H9 (cell line): Measurements from ENCODE around the gene HECW1. TPM values are rescaled to one million over a fixed set of nuclear protein-coding genes. Genes with fewer than 3 reads are reported as not detected.

ENCODE experiments used
- DNase-seq: peaks from one replicate; pipeline ENCODE4 v3.0.0-alpha.2; 2017
- H2AFZ ChIP-seq: one replicate; pipeline ENCODE4 v1.6.1; 2013; ENCODE audit warnings: mild to moderate bottlenecking, low read length, control low read depth, moderate library complexity
- H2AK5ac ChIP-seq: 2 replicates; pipeline ENCODE4 v1.6.1; 2013; ENCODE audit warnings: low read length, control low read depth, mixed read lengths; ENCODE audit not compliant: insufficient read length
- H2BK120ac ChIP-seq: one replicate; pipeline ENCODE4 v1.6.1; 2013; ENCODE audit warnings: low read depth, mild to moderate bottlenecking, low read length, control low read depth, inconsistent platforms; ENCODE audit not compliant: poor library complexity, severe bottlenecking
- H2BK12ac ChIP-seq: 2 replicates; pipeline ENCODE4 v1.6.1; 2013; ENCODE audit warnings: low read length, control low read depth, mixed read lengths, low read depth; ENCODE audit not compliant: insufficient read length
- H2BK15ac ChIP-seq: 2 replicates; pipeline ENCODE4 v1.6.1; 2013; ENCODE audit warnings: low read depth, low read length, control low read depth
- H2BK20ac ChIP-seq: one replicate; pipeline ENCODE4 v1.6.1; 2013; ENCODE audit warnings: low read depth, mild to moderate bottlenecking, low read length, control low read depth, inconsistent platforms; ENCODE audit not compliant: poor library complexity, severe bottlenecking
- H2BK5ac ChIP-seq: 2 replicates; pipeline ENCODE4 v1.6.1; 2013; ENCODE audit warnings: low read length, control low read depth, mixed read lengths; ENCODE audit not compliant: insufficient read length
- H3K14ac ChIP-seq: 2 replicates; pipeline ENCODE4 v1.6.1; 2013; ENCODE audit warnings: low read length, control low read depth; ENCODE audit not compliant: insufficient read depth
- H3K18ac ChIP-seq: 2 replicates; pipeline ENCODE4 v1.6.1; 2013; ENCODE audit warnings: low read depth, mild to moderate bottlenecking, mixed read lengths, low read length, control low read depth; ENCODE audit not compliant: insufficient read length
- H3K23ac ChIP-seq: 2 replicates; pipeline ENCODE4 v1.6.1; 2013; ENCODE audit warnings: low read length, control low read depth, mixed read lengths, low read depth; ENCODE audit not compliant: insufficient read length
- H3K23me2 ChIP-seq: 2 replicates; pipeline ENCODE4 v1.6.1; 2013; ENCODE audit warnings: low read depth, mild to moderate bottlenecking, mixed read lengths, low read length, control low read depth; ENCODE audit not compliant: insufficient read length, poor library complexity, severe bottlenecking
- H3K27ac ChIP-seq: 2 replicates; pipeline ENCODE4 v1.5.1; 2013; ENCODE audit warnings: low read length, control low read depth, mixed read lengths, low read depth; ENCODE audit not compliant: insufficient read length
- H3K27me3 ChIP-seq: 2 replicates; pipeline ENCODE4 v1.6.1; 2013; ENCODE audit warnings: low read length, control low read depth, inconsistent platforms; ENCODE audit not compliant: insufficient read depth
- H3K4ac ChIP-seq: 2 replicates; pipeline ENCODE4 v1.6.1; 2013; ENCODE audit warnings: low read depth, mild to moderate bottlenecking, control low read depth, inconsistent platforms, low read length, moderate library complexity
- H3K4me1 ChIP-seq: 2 replicates; pipeline ENCODE4 v1.6.1; 2013; ENCODE audit warnings: low read length, control low read depth, inconsistent platforms; ENCODE audit not compliant: insufficient read depth
- H3K4me2 ChIP-seq: 2 replicates; pipeline ENCODE4 v1.6.1; 2013; ENCODE audit warnings: low read length, control low read depth, mixed read lengths; ENCODE audit not compliant: insufficient read length, insufficient read depth
- H3K56ac ChIP-seq: 2 replicates; pipeline ENCODE4 v1.6.1; 2013; ENCODE audit warnings: low read depth, mild to moderate bottlenecking, mixed read lengths, low read length, control low read depth; ENCODE audit not compliant: insufficient read length
- H3K79me1 ChIP-seq: 2 replicates; pipeline ENCODE4 v1.6.1; 2013; ENCODE audit warnings: low read depth, mild to moderate bottlenecking, moderate library complexity, low read length, control low read depth, inconsistent platforms; ENCODE audit not compliant: insufficient read depth, poor library complexity, severe bottlenecking
- H3K79me2 ChIP-seq: 2 replicates; pipeline ENCODE4 v1.6.1; 2013; ENCODE audit warnings: low read length, control low read depth, inconsistent platforms; ENCODE audit not compliant: insufficient read depth
- H3K9ac ChIP-seq: 2 replicates; pipeline ENCODE4 v1.6.1; 2013; ENCODE audit warnings: low read length, control low read depth, mixed read lengths; ENCODE audit not compliant: insufficient read length; ENCODE audit errors: extremely low read depth
- H3K9me3 ChIP-seq: one replicate; pipeline ENCODE4 v1.6.1; 2013; ENCODE audit warnings: low read depth, low read length, inconsistent platforms; ENCODE audit not compliant: control insufficient read depth
- H3T11ph ChIP-seq: one replicate; pipeline ENCODE4 v1.6.1; 2013; ENCODE audit warnings: mild to moderate bottlenecking, low read length, control low read depth, inconsistent platforms
- H4K20me1 ChIP-seq: one replicate; pipeline ENCODE4 v1.6.1; 2013; ENCODE audit not compliant: control insufficient read depth, insufficient read length, insufficient read depth
- H4K5ac ChIP-seq: 2 replicates; pipeline ENCODE4 v1.6.1; 2013; ENCODE audit warnings: low read depth, mild to moderate bottlenecking, mixed read lengths, low read length, control low read depth; ENCODE audit not compliant: insufficient read length
- H4K8ac ChIP-seq: replicated peaks from 2 replicates; pipeline ENCODE4 v1.6.1; 2013; ENCODE audit warnings: low read length, control low read depth, mixed read lengths, low read depth; ENCODE audit not compliant: insufficient read length
- H4K91ac ChIP-seq: 2 replicates; pipeline ENCODE4 v1.6.1; 2013; ENCODE audit warnings: low read depth, mild to moderate bottlenecking, moderate library complexity, mixed read lengths, low read length, control low read depth; ENCODE audit not compliant: insufficient read length
- H3K27ac Mint-ChIP-seq, 3 experiments: 2 replicates in 2 of 3; 3 replicates in 1 of 3; pipeline ENCODE4 v1.8.0; 2020 to 2021; ENCODE audit warnings: mixed read lengths in 3 of 3, mild to moderate bottlenecking in 1 of 3, moderate library complexity in 1 of 3
- H3K27me3 Mint-ChIP-seq: 2 replicates; pipeline ENCODE4 v1.8.0; 2021; ENCODE audit warnings: low read depth, mild to moderate bottlenecking, moderate library complexity, mixed read lengths
- H3K36me3 Mint-ChIP-seq, 3 experiments: 2 replicates in 2 of 3; 3 replicates in 1 of 3; pipeline ENCODE4 v1.8.0; 2020 to 2021; ENCODE audit warnings: low read depth in 3 of 3, mixed read lengths in 3 of 3; ENCODE audit not compliant: insufficient read depth in 1 of 3
- H3K4me1 Mint-ChIP-seq, 2 experiments: 2 replicates each; pipeline ENCODE4 v1.8.0; 2020; ENCODE audit warnings: mixed read lengths in 2 of 2
- H3K4me3 Mint-ChIP-seq, 2 experiments: 2 replicates in 1 of 2; 3 replicates in 1 of 2; pipeline ENCODE4 v1.8.0; 2020 to 2021; ENCODE audit warnings: mild to moderate bottlenecking in 2 of 2, mixed read lengths in 2 of 2, moderate library complexity in 1 of 2
- H3K9me3 Mint-ChIP-seq, 2 experiments: 2 replicates in 1 of 2; 3 replicates in 1 of 2; pipeline ENCODE4 v1.8.0; 2020; ENCODE audit warnings: mild to moderate bottlenecking in 2 of 2, mixed read lengths in 2 of 2, moderate library complexity in 1 of 2
- WGBS: extraction: QIAGEN DNeasy Blood & Tissue Kit; methylation state at CpG from one replicate; pipeline ENCODE4 v1.1.7; 2013; ENCODE audit warnings: missing lambda C conversion rate, low lambda C conversion rate, mixed read lengths; ENCODE audit not compliant: insufficient read length; ENCODE audit errors: extremely low coverage; 5-methylcytosine and 5-hydroxymethylcytosine counted together
- total RNA-seq: library from RNA; stranded (reverse); gene quantifications from 2 replicates; pipeline ENCODE4 v1.2.1, GENCODE V29; 2021
- TF ChIP-seq, protein P1 (sequence below): fragments of 200-600 bp; sonication (generic); conservative IDR thresholded peaks from 3 replicates; pipeline ENCODE4 v1.8.0; 2021; ENCODE audit warnings: antibody characterized with exemption, mild to moderate bottlenecking

The HECW1 gene
- total RNA-seq, 1 experiment from 2014 or later: 5.0 TPM

DNA sequence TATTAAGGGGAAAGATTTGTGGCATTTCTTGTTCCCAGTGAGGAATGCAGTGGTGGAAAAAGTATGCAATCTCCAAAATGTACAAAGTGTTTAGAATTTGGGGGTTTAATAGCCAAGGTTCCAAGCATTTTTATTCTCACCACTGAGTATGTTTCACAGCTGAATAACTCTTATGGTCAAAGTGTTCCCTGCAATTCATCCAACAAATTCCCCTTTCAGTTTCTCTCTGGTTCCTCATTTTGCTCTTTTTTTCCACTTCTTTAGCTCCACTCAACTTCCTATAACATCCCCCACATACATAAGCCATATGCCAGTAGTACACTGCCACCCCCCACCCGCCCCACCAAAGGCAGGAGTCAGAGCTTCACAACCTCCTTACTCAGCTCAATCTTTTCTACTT, 4.6 kb downstream of the HECW1 start:
- Histone ChIP-seq H3K56ac (no peak overlapping the region), H4K5ac (no peak overlapping the region), H2BK20ac (no peak overlapping the region), H3K79me2 (peaks cover 7% of the 10 kb centered on the region; the same call in 1 of the 2 replicates), H3K4ac (no peak overlapping the region), H2BK12ac (no peak overlapping the region), H2AK5ac (no peak overlapping the region), H3K4me2 (no peak overlapping the region), H3K27me3 (no peaks in the 10 kb centered on the region), H3K4me1 (peaks cover 16% of the 10 kb centered on the region; the same call in 1 of the 2 replicates), H3K14ac (no peak overlapping the region), H2AFZ (no peak overlapping the region), H4K91ac (no peak overlapping the region), H3K79me1 (peaks cover 3% of the 10 kb centered on the region), H2BK15ac (no peak overlapping the region), H3K27ac (no peak overlapping the region), H3T11ph (no peak overlapping the region), H3K9ac (no peak overlapping the region), H4K20me1 (no peaks in the 10 kb centered on the region), H2BK5ac (no peak overlapping the region), H3K23ac (no peak overlapping the region), H3K18ac (no peak overlapping the region), H2BK120ac (no peak overlapping the region), H3K9me3 (no peaks in the 10 kb centered on the region), H3K23me2 (peaks cover 15% of the 10 kb centered on the region), H4K8ac (no peak overlapping the region)
- H3K27ac Mint-ChIP-seq: no peak overlapping the region
- H3K4me3 Mint-ChIP-seq: no peak overlapping the region
- H3K9me3 Mint-ChIP-seq: no peaks in the 10 kb centered on the region
- no peak for DNase-seq
- no CpG with 5 or more reads among the region's 1 CpG for WGBS
- TF ChIP-seq, protein P1, sequence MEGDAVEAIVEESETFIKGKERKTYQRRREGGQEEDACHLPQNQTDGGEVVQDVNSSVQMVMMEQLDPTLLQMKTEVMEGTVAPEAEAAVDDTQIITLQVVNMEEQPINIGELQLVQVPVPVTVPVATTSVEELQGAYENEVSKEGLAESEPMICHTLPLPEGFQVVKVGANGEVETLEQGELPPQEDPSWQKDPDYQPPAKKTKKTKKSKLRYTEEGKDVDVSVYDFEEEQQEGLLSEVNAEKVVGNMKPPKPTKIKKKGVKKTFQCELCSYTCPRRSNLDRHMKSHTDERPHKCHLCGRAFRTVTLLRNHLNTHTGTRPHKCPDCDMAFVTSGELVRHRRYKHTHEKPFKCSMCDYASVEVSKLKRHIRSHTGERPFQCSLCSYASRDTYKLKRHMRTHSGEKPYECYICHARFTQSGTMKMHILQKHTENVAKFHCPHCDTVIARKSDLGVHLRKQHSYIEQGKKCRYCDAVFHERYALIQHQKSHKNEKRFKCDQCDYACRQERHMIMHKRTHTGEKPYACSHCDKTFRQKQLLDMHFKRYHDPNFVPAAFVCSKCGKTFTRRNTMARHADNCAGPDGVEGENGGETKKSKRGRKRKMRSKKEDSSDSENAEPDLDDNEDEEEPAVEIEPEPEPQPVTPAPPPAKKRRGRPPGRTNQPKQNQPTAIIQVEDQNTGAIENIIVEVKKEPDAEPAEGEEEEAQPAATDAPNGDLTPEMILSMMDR: no peak
- no peaks in the 10 kb centered on the region for H3K36me3 Mint-ChIP-seq
- peaks cover 12% of the 10 kb centered on the region for H3K27me3 Mint-ChIP-seq
- peaks cover 29 to 39% of the 10 kb centered on the region in 2 experiments for H3K4me1 Mint-ChIP-seq
